B cell (primary cell): Measurements from ENCODE around the gene PTPRM. TPM values are rescaled to one million over a fixed set of nuclear protein-coding genes. Genes with fewer than 3 reads are reported as not detected.

Experiments used
- ATAC-seq: fragments of 200-7000 bp; cut with Tn5 transposase; one replicate; pipeline ENCODE4 v1.10.0; 2021; ENCODE audit warnings: low read depth, mild to moderate bottlenecking, moderate number of reproducible peaks, moderate library complexity
- CTCF ChIA-PET: fragments of 350-600 bp; sonication (Branson Sonifier 250); formaldehyde crosslinking; loops from one replicate; lab custom pipeline; 2021; ENCODE audit warnings: antibody characterized with exemption, inconsistent platforms; lab: Charles Lee
- POLR2A ChIA-PET: fragments of 350-600 bp; sonication (Branson Sonifier 250); formaldehyde crosslinking; loops from one replicate; lab custom pipeline; 2021; ENCODE audit warnings: antibody characterized with exemption; lab: Charles Lee
- DNase-seq: peaks from one replicate; pipeline ENCODE4 v3.0.0; 2013
- H2AFZ ChIP-seq: 2 replicates; pipeline ENCODE4 v1.6.1; 2012; ENCODE audit warnings: mild to moderate bottlenecking, low read depth, low read length; ENCODE audit not compliant: insufficient read depth, poor library complexity, severe bottlenecking
- H3K27ac ChIP-seq, 2 donors: 1 replicate in 1 of 2; 2 replicates in 1 of 2; pipeline ENCODE4 v1.5.1; 2012 to 2013; ENCODE audit warnings: low read length in 2 of 2, mild to moderate bottlenecking in 2 of 2, moderate library complexity in 1 of 2
- H3K27me3 ChIP-seq, 4 experiments: fragments of 200-600 bp in 1 of 4; sonication (generic) in 1 of 4; replicated peaks in 1 of 4; 1 replicate in 2 of 4; 2 replicates in 2 of 4; pipeline versions ENCODE4 v1.6.1 to v1.7.0; 2013 to 2016; ENCODE audit warnings: low read length in 3 of 4, mild to moderate bottlenecking in 2 of 4, mixed read lengths in 1 of 4, moderate library complexity in 1 of 4; ENCODE audit not compliant: insufficient read depth in 4 of 4, control insufficient read depth in 3 of 4; ENCODE audit errors: control extremely low read depth in 1 of 4
- H3K36me3 ChIP-seq, 2 experiments: replicated peaks in 1 of 2; 1 replicate in 1 of 2; 2 replicates in 1 of 2; pipeline versions ENCODE4 v1.6.1 to v1.7.1; 2013; ENCODE audit warnings: low read length in 1 of 2; ENCODE audit not compliant: insufficient read depth in 2 of 2, control insufficient read depth in 1 of 2; ENCODE audit errors: control extremely low read depth in 1 of 2, extremely low read depth in 1 of 2
- H3K4me1 ChIP-seq, 2 donors: fragments of 200-600 bp in 1 of 2; sonication (generic) in 1 of 2; 1 replicate in 1 of 2; 2 replicates in 1 of 2; pipeline versions ENCODE4 v1.5.1 to v1.6.1; 2013 to 2017; ENCODE audit warnings: low read length in 2 of 2; ENCODE audit not compliant: control insufficient read depth in 2 of 2, insufficient read depth in 2 of 2
- H3K4me2 ChIP-seq: replicated peaks from 2 replicates; pipeline ENCODE3; 2012; ENCODE audit warnings: mild to moderate bottlenecking, low read depth, low read length; ENCODE audit not compliant: poor library complexity, severe bottlenecking
- H3K4me3 ChIP-seq, 5 experiments: fragments of 200-600 bp in 1 of 5; sonication (generic) in 1 of 5; 1 replicate in 3 of 5; 2 replicates in 2 of 5; pipeline versions ENCODE4 v1.5.1 to v1.7.0; 2011 to 2016; ENCODE audit warnings: low read length in 4 of 5, mild to moderate bottlenecking in 4 of 5, low read depth in 2 of 5, control low read depth in 1 of 5, moderate library complexity in 1 of 5; ENCODE audit not compliant: insufficient read depth in 1 of 5; ENCODE audit errors: control extremely low read depth in 1 of 5, extremely low read depth in 1 of 5
- H3K79me2 ChIP-seq: fragments of 200-600 bp; sonication (generic); one replicate; pipeline ENCODE4 v1.6.0; 2016; ENCODE audit warnings: low read length; ENCODE audit not compliant: control insufficient read depth, insufficient read depth
- H3K9ac ChIP-seq: fragments of 200-600 bp; sonication (generic); 2 replicates; pipeline ENCODE4 v1.6.1; 2017; ENCODE audit warnings: mild to moderate bottlenecking, low read length, moderate library complexity
- H3K9me3 ChIP-seq, 3 donors: one replicate each; pipeline versions ENCODE4 v1.6.1 to v1.7.1; 2013; ENCODE audit warnings: low read length in 2 of 3; ENCODE audit not compliant: control insufficient read depth in 2 of 3, insufficient read depth in 1 of 3; ENCODE audit errors: control extremely low read depth in 1 of 3
- H4K20me1 ChIP-seq: 2 replicates; pipeline ENCODE4 v1.6.0; 2012; ENCODE audit warnings: mild to moderate bottlenecking, low read length; ENCODE audit not compliant: insufficient read depth, control insufficient read depth, poor library complexity, severe bottlenecking
- H3K27ac Mint-ChIP-seq: one replicate; pipeline ENCODE4 v1.8.0; 2021; ENCODE audit warnings: mixed read lengths
- H3K27me3 Mint-ChIP-seq: one replicate; pipeline ENCODE4 v1.8.0; 2021; ENCODE audit warnings: mixed read lengths
- H3K4me1 Mint-ChIP-seq: one replicate; pipeline ENCODE4 v1.8.0; 2021; ENCODE audit warnings: mixed read lengths
- H3K4me3 Mint-ChIP-seq: one replicate; pipeline ENCODE4 v1.8.0; 2021; ENCODE audit warnings: mixed read lengths
- H3K9me3 Mint-ChIP-seq: one replicate; pipeline ENCODE4 v1.8.0; 2022; ENCODE audit warnings: mixed read lengths; ENCODE audit not compliant: insufficient read depth
- EZH2 ChIP-seq: IDR thresholded peaks from 2 replicates; pipeline ENCODE4 v1.6.1; 2012; ENCODE audit warnings: borderline replicate concordance, low read depth, mild to moderate bottlenecking, moderate library complexity, low read length; ENCODE audit not compliant: insufficient read depth, poor library complexity, severe bottlenecking
- WGBS: methylation state at CpG from one replicate; pipeline ENCODE4 v1.1.5; 2013; ENCODE audit warnings: missing lambda C conversion rate; ENCODE audit not compliant: insufficient coverage; 5-methylcytosine and 5-hydroxymethylcytosine counted together
- intact Hi-C: fragments of 100-400 bp; cut with micrococcal nuclease; formaldehyde crosslinking; loops from one replicate; pipeline ENCODE4 v1.10.0; 2022
- polyA plus RNA-seq: library from polyadenylated mRNA; depleted of rRNA; stranded (reverse); fragments of >200 nt; gene quantifications from 2 replicates; pipeline ENCODE4 v1.2.3, GENCODE V29; 2012
- total RNA-seq, 2 donors: library from RNA; stranded (reverse); fragments of 120-200 nt in 1 of 2; gene quantifications; 1 replicate in 1 of 2; 2 replicates in 1 of 2; pipeline versions ENCODE4 v1.2.3 to v1.2.4, GENCODE V29; 2013 to 2022
- TF ChIP-seq, protein P1 (sequence below): fragments of 200-600 bp; IDR thresholded peaks from one replicate; pipeline ENCODE4 v1.8.0; 2022; ENCODE audit warnings: antibody characterized with exemption, mild to moderate bottlenecking

The PTPRM gene
- total and polyA plus RNA-seq, 2 donors (not counting 1 experiment from before 2014, with no cell fraction given): 0.20 to 0.89 TPM

DNA sequence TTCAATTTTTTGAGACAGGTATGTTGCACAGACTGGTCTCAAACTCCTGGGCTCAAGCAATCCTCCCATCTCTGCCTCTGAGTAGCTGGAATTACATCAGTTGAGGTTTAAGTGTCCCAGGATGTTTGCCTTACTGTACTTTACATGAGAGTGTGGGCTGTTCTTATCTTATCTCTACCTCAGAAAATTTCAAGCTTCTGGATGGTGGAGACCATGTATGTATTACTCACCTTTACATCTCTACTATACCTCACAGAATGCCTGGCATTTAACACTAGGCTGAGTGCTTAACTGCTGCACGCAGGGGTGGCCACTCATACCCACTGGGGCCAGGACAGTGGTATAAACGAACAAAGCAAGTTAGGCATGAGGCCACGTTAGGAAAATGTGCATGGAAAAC lies 770.1 kb downstream of the PTPRM start:
- intact Hi-C loops: no loop called here
- POLR2A ChIA-PET: no interaction called here
- CTCF ChIA-PET: no interaction called here
- no peak overlapping the region for H2AFZ ChIP-seq
- TF ChIP-seq, protein P1, sequence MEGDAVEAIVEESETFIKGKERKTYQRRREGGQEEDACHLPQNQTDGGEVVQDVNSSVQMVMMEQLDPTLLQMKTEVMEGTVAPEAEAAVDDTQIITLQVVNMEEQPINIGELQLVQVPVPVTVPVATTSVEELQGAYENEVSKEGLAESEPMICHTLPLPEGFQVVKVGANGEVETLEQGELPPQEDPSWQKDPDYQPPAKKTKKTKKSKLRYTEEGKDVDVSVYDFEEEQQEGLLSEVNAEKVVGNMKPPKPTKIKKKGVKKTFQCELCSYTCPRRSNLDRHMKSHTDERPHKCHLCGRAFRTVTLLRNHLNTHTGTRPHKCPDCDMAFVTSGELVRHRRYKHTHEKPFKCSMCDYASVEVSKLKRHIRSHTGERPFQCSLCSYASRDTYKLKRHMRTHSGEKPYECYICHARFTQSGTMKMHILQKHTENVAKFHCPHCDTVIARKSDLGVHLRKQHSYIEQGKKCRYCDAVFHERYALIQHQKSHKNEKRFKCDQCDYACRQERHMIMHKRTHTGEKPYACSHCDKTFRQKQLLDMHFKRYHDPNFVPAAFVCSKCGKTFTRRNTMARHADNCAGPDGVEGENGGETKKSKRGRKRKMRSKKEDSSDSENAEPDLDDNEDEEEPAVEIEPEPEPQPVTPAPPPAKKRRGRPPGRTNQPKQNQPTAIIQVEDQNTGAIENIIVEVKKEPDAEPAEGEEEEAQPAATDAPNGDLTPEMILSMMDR: no peak
- no peak for TF ChIP-seq EZH2
- H3K27ac Mint-ChIP-seq: no peak overlapping the region
- H3K9me3 Mint-ChIP-seq: no peaks in the 10 kb centered on the region
- ATAC-seq (no peak), DNase-seq (no peak)
- WGBS: 94% methylated on average over 2 of the region's 3 CpGs
- H3K27me3 Mint-ChIP-seq: peaks cover 10% of the 10 kb centered on the region
- no peak overlapping the region for H3K4me3 Mint-ChIP-seq
- H3K9me3 ChIP-seq: no peaks in the 10 kb centered on the region
- no peaks in the 10 kb centered on the region for H3K36me3 ChIP-seq
- no peaks in the 10 kb centered on the region for H3K79me2 ChIP-seq
- H3K4me1 Mint-ChIP-seq: no peaks in the 10 kb centered on the region
- no peaks in the 10 kb centered on the region for H4K20me1 ChIP-seq
- H3K4me1 ChIP-seq: no peaks in the 10 kb centered on the region
- H3K4me3 ChIP-seq: no peak overlapping the region
- H3K9ac ChIP-seq: no peak overlapping the region
- H3K27ac ChIP-seq: no peak overlapping the region
- H3K4me2 ChIP-seq: no peak overlapping the region
- peaks cover 0 to 2% (median 0%) of the 10 kb centered on the region in 4 experiments for H3K27me3 ChIP-seq

DNA sequence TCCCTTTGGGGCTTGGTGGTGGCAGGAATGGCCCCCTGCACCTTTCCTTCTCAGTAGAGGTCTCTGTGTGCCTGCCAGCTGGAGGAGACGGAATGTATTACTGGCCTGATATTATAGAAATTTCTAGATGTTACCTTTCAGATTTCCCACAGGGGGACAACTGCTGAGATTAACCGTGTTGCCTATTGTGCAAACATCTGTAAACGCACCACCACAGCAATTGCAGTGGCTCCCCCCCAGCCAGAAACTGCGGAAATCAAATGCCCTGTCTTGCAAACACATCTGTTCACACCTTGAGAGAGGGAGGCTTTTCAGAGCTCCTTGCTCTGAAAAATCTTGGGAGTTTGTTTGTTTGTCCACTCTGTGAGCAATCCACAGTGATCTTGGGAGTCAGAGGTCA lies 772.1 kb downstream of the PTPRM start:
- H3K4me1 Mint-ChIP-seq: no peaks in the 10 kb centered on the region
- Histone ChIP-seq H3K4me2 (no peak overlapping the region), H3K36me3 (no peaks in the 10 kb centered on the region), H3K9me3 (no peaks in the 10 kb centered on the region), H3K79me2 (no peaks in the 10 kb centered on the region), H3K27me3 (peaks cover 0 to 2% (median 0%) of the 10 kb centered on the region in 4 experiments), H4K20me1 (no peaks in the 10 kb centered on the region), H3K27ac (no peak overlapping the region), H3K4me3 (no peak overlapping the region), H2AFZ (no peak overlapping the region), H3K4me1 (no peaks in the 10 kb centered on the region), H3K9ac (no peak overlapping the region)
- ChIA-PET POLR2A (no interaction called here), CTCF (no interaction called here)
- WGBS: 83% methylated on average over 1 of the region's 4 CpGs
- H3K9me3 Mint-ChIP-seq: no peaks in the 10 kb centered on the region
- no peak overlapping the region for H3K4me3 Mint-ChIP-seq
- intact Hi-C loops: no loop called here
- no peak overlapping the region for H3K27ac Mint-ChIP-seq
- TF ChIP-seq, protein P1: no peak
- no peak for TF ChIP-seq EZH2
- DNase-seq: no peak
- peaks cover 7% of the 10 kb centered on the region for H3K27me3 Mint-ChIP-seq
- ATAC-seq: no peak
